ENCODE data around the gene PRTN3.

DNA sequence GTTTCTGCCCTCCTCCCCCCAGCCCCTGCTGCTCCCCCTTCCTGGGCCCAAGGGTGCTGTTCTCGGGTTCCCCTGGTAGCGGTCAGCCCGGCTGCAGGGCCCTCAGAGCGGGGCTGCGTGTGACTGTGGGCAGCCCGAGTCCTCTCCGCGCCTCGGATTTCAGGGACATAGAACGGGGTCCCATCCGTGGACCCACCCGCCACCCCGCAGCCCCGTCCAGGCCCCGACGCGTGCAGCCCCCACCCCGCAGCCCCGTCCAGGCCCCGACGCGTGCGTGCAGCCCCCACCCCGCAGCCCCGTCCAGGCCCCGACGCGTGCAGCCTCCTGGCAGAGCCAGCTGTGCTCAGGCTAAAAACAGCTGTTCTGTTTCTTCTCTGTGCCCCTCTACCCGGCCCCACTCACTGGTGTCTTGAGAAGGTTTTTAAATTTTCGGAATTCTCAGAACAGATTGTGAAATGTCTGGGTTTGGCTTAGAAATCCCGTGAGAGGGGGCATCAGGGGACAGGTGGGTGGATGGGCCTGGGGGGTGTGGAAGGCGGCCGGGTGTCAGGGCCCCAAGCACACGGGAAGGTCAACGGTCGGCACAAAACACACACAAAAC is 5.5 kb upstream of the PRTN3 start:
- TF ChIP-seq, protein P1, sequence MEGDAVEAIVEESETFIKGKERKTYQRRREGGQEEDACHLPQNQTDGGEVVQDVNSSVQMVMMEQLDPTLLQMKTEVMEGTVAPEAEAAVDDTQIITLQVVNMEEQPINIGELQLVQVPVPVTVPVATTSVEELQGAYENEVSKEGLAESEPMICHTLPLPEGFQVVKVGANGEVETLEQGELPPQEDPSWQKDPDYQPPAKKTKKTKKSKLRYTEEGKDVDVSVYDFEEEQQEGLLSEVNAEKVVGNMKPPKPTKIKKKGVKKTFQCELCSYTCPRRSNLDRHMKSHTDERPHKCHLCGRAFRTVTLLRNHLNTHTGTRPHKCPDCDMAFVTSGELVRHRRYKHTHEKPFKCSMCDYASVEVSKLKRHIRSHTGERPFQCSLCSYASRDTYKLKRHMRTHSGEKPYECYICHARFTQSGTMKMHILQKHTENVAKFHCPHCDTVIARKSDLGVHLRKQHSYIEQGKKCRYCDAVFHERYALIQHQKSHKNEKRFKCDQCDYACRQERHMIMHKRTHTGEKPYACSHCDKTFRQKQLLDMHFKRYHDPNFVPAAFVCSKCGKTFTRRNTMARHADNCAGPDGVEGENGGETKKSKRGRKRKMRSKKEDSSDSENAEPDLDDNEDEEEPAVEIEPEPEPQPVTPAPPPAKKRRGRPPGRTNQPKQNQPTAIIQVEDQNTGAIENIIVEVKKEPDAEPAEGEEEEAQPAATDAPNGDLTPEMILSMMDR (IDR thresholded peaks at IDR 0.05): no peak
- TF ChIP-seq POLR2A (IDR thresholded peaks at IDR 0.05): no peak
